ENCODE measurements around the gene UPF3A.

UPF3A gene

DNA sequence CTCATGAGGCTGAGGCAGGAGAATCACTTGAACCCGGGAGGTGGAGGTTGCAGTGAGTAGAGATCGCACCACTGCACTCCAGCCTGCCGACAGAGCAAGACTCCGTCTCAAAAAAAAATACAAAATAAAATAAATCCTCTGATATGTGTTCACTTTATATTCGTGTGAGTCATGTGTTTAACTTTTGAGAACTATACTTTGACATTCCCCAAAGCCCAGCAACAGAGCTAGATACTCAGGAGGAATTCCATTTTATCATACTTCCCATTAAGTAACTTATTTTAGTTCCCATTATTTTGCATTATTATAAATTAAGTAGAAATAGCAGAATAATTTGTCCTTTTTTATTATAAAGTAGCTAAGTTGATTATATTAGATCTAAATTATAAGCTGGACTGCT, 29.6 kb downstream of the UPF3A start:
- Histone ChIP-seq H3K4me3 (ENCODE audit: low read length) (no peak overlapping the region), H3K36me3 (ENCODE audit: control insufficient read depth, insufficient read depth, low read length, severe bottlenecking) (peaks cover 14% of the 10 kb centered on the region), H3K4me1 (ENCODE audit: control insufficient read depth, insufficient read depth, low read length) (peaks cover 34% of the 10 kb centered on the region), H3K9me3 (ENCODE audit: control insufficient read depth, low read length) (no peaks in the 10 kb centered on the region), H3K9ac (ENCODE audit: low read length) (no peak overlapping the region), H3K27me3 (replicated peaks; ENCODE audit: control insufficient read depth, insufficient read depth, low read length) (no peaks in the 10 kb centered on the region)
- peak; percentile 39 for DNase-seq (ENCODE audit: low read depth)

- Histone ChIP-seq H3K9ac (ENCODE audit: low read length) (no peak overlapping the region), H3K36me3 (ENCODE audit: control insufficient read depth, insufficient read depth, low read length, severe bottlenecking) (peaks cover 9% of the 10 kb centered on the region), H3K27me3 (replicated peaks; ENCODE audit: control insufficient read depth, insufficient read depth, low read length) (no peaks in the 10 kb centered on the region), H3K4me3 (ENCODE audit: low read length) (no peak overlapping the region), H3K9me3 (ENCODE audit: control insufficient read depth, low read length) (no peaks in the 10 kb centered on the region), H3K4me1 (ENCODE audit: control insufficient read depth, insufficient read depth, low read length) (peaks cover 34% of the 10 kb centered on the region)
- DNase-seq (ENCODE audit: low read depth): no peak
Measured at GRCh38 chr13:114311387-114311786, 30.0 kb downstream of the UPF3A start.

DNA sequence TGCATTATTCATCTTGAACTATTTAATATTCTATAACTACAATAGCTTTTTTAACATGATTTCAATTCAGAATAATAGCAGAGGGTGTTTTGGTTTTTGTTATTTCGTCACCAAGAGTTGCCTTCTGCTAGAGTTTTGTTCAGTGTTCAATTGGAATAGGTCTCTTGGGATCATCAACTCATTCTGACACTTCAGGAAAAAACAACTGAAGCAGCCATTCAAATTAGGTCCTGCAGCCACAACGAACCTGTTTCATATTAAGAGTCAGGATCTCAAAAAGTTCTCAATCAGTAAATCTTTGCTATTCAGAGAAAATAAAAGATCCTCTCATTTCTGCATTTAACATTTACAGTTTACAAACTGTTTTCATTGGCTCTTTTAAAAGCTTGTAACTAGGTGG, 30.5 kb downstream of the UPF3A start:
- peak; percentile 12 for DNase-seq (ENCODE audit: low read depth)
- H3K36me3 ChIP-seq (ENCODE audit: control insufficient read depth, insufficient read depth, low read length, severe bottlenecking): peaks cover 4% of the 10 kb centered on the region
- no peaks in the 10 kb centered on the region for H3K27me3 ChIP-seq (replicated peaks; ENCODE audit: control insufficient read depth, insufficient read depth, low read length)
- no peak overlapping the region for H3K4me3 ChIP-seq (ENCODE audit: low read length)
- no peak overlapping the region for H3K9ac ChIP-seq (ENCODE audit: low read length)
- no peaks in the 10 kb centered on the region for H3K9me3 ChIP-seq (ENCODE audit: control insufficient read depth, low read length)
- peaks cover 34% of the 10 kb centered on the region for H3K4me1 ChIP-seq (ENCODE audit: control insufficient read depth, insufficient read depth, low read length)

GRCh38 chr13:114313061-114313860, 31.9 kb downstream of the UPF3A start:
- Histone ChIP-seq H3K4me1 (ENCODE audit: control insufficient read depth, insufficient read depth, low read length) (peaks cover 35% of the 10 kb centered on the region), H3K4me3 (ENCODE audit: low read length) (peak overlapping the region; percentile 89), H3K9ac (ENCODE audit: low read length) (peak overlapping the region; percentile 89), H3K27me3 (replicated peaks; ENCODE audit: control insufficient read depth, insufficient read depth, low read length) (no peaks in the 10 kb centered on the region), H3K36me3 (ENCODE audit: control insufficient read depth, insufficient read depth, low read length, severe bottlenecking) (no peaks in the 10 kb centered on the region), H3K9me3 (ENCODE audit: control insufficient read depth, low read length) (no peaks in the 10 kb centered on the region)
- no peak for DNase-seq (ENCODE audit: low read depth)

DNA sequence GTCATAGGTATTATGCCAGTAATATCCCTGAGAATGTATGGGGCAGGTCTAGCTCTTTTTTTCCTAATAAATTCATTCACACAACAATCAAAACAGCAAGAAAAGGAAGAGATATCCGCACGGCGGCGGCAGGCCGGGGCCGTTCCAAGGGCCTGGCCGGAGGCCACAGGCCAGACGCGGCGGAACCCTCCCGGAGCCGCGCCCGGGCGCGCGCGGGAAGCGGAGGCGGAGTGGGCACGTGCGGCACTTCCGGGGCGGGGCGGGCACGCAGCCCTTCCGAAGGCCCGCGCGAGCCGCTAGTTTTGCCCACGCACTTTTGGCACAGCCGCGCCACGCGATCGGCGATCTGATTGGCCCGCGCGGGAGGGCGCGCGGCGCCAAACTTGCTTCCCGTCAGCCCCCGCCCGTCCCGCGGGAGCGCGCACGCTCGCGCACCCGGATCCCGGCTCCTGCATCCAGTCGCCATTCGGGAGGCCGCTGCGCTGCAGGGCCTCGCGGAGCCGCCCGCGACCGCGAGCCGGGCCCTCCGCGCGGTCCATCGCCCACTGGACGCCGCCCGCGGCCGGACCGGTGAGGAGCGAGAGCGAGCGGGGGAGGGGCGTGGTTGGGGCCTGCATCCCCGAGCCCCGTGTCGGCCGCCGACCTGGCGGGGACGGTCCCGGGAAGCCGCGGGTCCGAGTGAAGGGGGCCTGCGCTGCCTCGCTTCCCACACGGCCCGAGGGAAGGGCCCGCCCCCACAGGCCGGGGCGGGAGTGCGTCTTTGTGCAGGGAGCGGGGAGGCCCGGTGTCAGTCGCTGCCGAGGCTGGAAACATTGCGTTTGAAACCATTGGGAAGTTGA, 32.9 kb downstream of the UPF3A start, which contains the start of gene CHAMP1:
Gene CHAMP1, plus strand, starts transcription at position 430 of the 839 bp plus-strand sequence. CDS start 9,340 bp downstream, outside the sequence.
- Histone ChIP-seq H3K27me3 (replicated peaks; ENCODE audit: control insufficient read depth, insufficient read depth, low read length) (no peaks in the 10 kb centered on the region), H3K9me3 (ENCODE audit: control insufficient read depth, low read length) (no peaks in the 10 kb centered on the region), H3K4me3 (ENCODE audit: low read length) (peak within 1 kb of the TSS; percentile 89), H3K9ac (ENCODE audit: low read length) (peak within 1 kb of the TSS; percentile 89), H3K4me1 (ENCODE audit: control insufficient read depth, insufficient read depth, low read length) (peaks cover 44% of the 10 kb centered on the region), H3K36me3 (ENCODE audit: control insufficient read depth, insufficient read depth, low read length, severe bottlenecking) (no peaks in the 10 kb centered on the region)
- DNase-seq (ENCODE audit: low read depth): peak; percentile 99

DNA sequence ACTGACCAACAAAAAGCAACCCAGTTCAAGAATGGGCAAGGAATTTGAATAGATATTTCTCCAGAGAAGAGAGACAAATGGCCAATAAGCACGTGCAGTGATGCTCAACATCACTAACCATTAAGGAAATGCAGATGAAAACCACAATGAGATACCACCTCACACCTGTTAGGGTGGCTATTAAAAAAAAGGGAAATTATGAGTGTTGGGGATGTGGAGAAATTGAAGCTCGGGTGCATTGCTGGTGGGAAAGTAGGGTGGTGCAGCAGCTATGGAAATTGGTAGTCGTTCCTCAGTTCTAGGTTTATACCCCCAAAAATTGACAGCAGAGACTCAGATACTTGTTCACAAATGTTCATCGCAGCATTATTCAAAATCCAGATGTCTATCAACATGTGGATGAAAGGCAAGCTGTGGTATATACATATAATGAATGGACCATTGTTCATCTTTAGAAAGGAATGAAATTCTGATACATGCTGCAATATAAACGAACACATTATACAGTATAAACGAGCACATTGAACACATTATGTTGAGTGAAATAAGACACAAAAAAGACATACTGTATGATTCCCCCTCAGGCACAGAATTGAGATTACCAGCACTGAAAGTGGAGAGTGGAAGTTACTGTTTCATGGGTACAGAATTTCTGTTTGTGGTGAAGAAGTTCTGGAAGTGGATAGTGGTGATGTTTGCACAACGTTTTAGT, 33.8 kb downstream of the UPF3A start:
- Histone ChIP-seq H3K36me3 (ENCODE audit: control insufficient read depth, insufficient read depth, low read length, severe bottlenecking) (no peaks in the 10 kb centered on the region), H3K9ac (ENCODE audit: low read length) (peak overlapping the region; percentile 89), H3K4me3 (ENCODE audit: low read length) (peak overlapping the region; percentile 89), H3K4me1 (ENCODE audit: control insufficient read depth, insufficient read depth, low read length) (peaks cover 54% of the 10 kb centered on the region), H3K27me3 (replicated peaks; ENCODE audit: control insufficient read depth, insufficient read depth, low read length) (no peaks in the 10 kb centered on the region), H3K9me3 (ENCODE audit: control insufficient read depth, low read length) (no peaks in the 10 kb centered on the region)
- peak; percentile 19 for DNase-seq (ENCODE audit: low read depth)

DNA sequence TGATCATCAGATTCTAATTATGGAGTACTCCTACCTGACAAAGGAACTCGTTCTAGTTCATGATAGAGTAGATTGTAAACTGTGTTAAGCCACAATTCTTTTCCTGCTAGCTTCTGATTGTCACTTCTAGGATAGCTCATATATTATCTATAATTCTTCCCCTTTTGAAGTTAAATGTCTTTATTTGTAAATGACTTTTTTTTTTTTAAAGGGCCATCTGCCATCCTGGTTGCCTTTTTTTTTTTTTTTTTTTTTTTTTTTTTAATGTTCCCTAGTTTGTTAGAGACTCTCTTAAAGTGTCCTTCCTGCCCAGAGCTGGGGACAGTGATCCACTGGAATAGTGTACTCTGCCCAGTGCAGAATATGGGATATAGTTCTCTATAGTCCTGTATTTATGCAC, 37.2 kb downstream of the UPF3A start:
- Histone ChIP-seq H3K9me3 (ENCODE audit: control insufficient read depth, low read length) (no peaks in the 10 kb centered on the region), H3K36me3 (ENCODE audit: control insufficient read depth, insufficient read depth, low read length, severe bottlenecking) (peaks cover 29% of the 10 kb centered on the region), H3K4me1 (ENCODE audit: control insufficient read depth, insufficient read depth, low read length) (peaks cover 34% of the 10 kb centered on the region), H3K27me3 (replicated peaks; ENCODE audit: control insufficient read depth, insufficient read depth, low read length) (no peaks in the 10 kb centered on the region), H3K9ac (ENCODE audit: low read length) (no peak overlapping the region), H3K4me3 (ENCODE audit: low read length) (peak overlapping the region; percentile 15)
- DNase-seq (ENCODE audit: low read depth): peak; percentile 16

DNA sequence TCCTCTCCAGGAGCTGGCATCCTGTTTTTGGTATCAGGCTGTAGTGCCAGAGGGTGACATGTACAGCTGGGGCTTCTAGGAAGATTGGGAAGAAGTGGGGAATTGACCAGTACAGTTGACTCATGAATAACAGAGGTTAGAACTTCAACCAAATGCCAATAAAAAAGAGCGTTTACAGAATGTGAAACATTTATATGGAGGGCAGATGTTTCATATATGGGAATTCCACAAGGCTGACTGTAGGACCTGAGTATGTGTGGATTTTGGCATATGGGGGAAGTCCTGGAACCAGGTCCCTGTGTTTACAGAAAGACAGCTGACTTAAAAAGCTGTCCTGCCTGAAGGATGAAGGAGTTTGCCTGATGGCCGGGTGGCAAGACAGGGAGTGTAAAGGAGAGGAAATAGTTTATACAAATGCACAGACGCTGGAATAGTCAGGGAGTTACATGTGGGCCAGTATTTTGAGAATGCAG, 38.1 kb downstream of the UPF3A start:
- Histone ChIP-seq H3K9me3 (ENCODE audit: control insufficient read depth, low read length) (no peaks in the 10 kb centered on the region), H3K4me3 (ENCODE audit: low read length) (no peak overlapping the region), H3K27me3 (replicated peaks; ENCODE audit: control insufficient read depth, insufficient read depth, low read length) (no peaks in the 10 kb centered on the region), H3K9ac (ENCODE audit: low read length) (no peak overlapping the region), H3K36me3 (ENCODE audit: control insufficient read depth, insufficient read depth, low read length, severe bottlenecking) (peaks cover 38% of the 10 kb centered on the region), H3K4me1 (ENCODE audit: control insufficient read depth, insufficient read depth, low read length) (peaks cover 32% of the 10 kb centered on the region)
- DNase-seq (ENCODE audit: low read depth): peak; percentile 79

DNA sequence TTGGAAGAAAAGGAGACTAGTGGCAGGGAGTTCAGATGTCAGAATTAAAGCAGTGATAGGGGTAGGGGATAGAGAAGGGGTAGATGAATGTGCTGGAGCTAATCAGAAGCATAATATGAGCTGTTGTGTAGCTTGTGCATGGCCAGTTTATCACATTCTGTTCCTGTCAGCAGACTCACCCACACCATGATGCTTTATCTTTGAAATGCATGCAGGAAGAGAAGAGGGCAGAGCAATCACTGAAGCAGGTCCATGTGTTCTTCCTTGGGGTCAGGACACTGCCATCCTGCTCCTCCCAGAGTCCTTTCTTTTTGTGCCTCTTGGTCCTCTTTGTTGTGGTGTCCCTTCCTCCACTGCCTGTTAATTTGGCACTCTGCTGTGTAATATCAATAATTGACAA, 38.7 kb downstream of the UPF3A start:
- no peak for DNase-seq (ENCODE audit: low read depth)
- Histone ChIP-seq H3K4me3 (ENCODE audit: low read length) (no peak overlapping the region), H3K27me3 (replicated peaks; ENCODE audit: control insufficient read depth, insufficient read depth, low read length) (no peaks in the 10 kb centered on the region), H3K4me1 (ENCODE audit: control insufficient read depth, insufficient read depth, low read length) (peaks cover 29% of the 10 kb centered on the region), H3K9me3 (ENCODE audit: control insufficient read depth, low read length) (no peaks in the 10 kb centered on the region), H3K36me3 (ENCODE audit: control insufficient read depth, insufficient read depth, low read length, severe bottlenecking) (peaks cover 44% of the 10 kb centered on the region), H3K9ac (ENCODE audit: low read length) (no peak overlapping the region)

DNA sequence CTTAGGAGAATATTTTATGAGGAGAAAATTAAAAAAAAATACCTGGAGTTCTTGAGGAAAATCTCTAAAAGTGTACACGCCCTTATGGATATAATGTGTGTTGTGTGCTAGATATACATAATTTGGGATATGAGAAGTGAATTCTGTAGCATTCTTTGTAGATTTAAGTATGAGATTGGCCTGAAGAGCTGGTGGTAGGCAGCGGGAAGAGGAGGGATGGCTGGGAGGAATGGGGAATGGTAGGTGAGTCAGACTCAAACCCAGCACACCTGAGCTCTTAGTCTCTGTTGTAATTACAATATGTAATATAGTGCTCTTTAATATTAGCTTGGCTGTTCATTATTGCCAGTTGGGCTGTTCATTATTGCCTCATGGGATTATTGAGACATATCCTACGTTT, 39.9 kb downstream of the UPF3A start:
- peaks cover 31% of the 10 kb centered on the region for H3K4me1 ChIP-seq (ENCODE audit: control insufficient read depth, insufficient read depth, low read length)
- peaks cover 51% of the 10 kb centered on the region for H3K36me3 ChIP-seq (ENCODE audit: control insufficient read depth, insufficient read depth, low read length, severe bottlenecking)
- no peak for DNase-seq (ENCODE audit: low read depth)

DNA sequence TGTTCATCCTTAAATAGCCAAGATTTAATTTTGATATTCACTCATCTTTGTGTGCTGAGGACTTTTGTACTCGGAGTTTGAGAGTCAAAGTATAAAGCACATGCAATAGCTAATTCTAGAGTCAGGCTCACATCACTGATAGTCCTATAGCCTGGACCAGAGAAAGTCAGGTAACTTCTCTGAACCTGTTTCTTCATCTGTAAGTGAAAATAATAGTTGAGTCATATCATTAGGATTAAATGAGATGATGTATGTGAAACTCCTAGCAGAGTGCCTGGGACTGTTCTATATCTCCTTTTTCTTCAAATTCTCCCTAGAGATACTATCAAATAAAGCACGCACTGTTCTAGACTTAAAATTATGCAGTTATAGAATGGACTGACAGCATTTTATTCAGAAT, 41.9 kb downstream of the UPF3A start:
- no peak for DNase-seq (ENCODE audit: low read depth)
- Histone ChIP-seq H3K9ac (ENCODE audit: low read length) (no peak overlapping the region), H3K4me1 (ENCODE audit: control insufficient read depth, insufficient read depth, low read length) (peaks cover 41% of the 10 kb centered on the region), H3K4me3 (ENCODE audit: low read length) (no peak overlapping the region), H3K9me3 (ENCODE audit: control insufficient read depth, low read length) (no peaks in the 10 kb centered on the region), H3K27me3 (replicated peaks; ENCODE audit: control insufficient read depth, insufficient read depth, low read length) (no peaks in the 10 kb centered on the region), H3K36me3 (ENCODE audit: control insufficient read depth, insufficient read depth, low read length, severe bottlenecking) (peaks cover 51% of the 10 kb centered on the region)

More for the DNA sequence above, 39.9 kb downstream of the UPF3A start:
- Histone ChIP-seq H3K4me3 (ENCODE audit: low read length) (no peak overlapping the region), H3K27me3 (replicated peaks; ENCODE audit: control insufficient read depth, insufficient read depth, low read length) (no peaks in the 10 kb centered on the region), H3K9me3 (ENCODE audit: control insufficient read depth, low read length) (no peaks in the 10 kb centered on the region), H3K9ac (ENCODE audit: low read length) (no peak overlapping the region)

All from adipocyte (in vitro differentiated cells).